IMR-90 (cell line): ENCODE results near the gene TMEM9. TPM values are rescaled to one million over a fixed set of nuclear protein-coding genes. Genes with fewer than 3 reads are reported as not detected.

Source experiments
- ATAC-seq: fragments of 200-7000 bp; cut with Tn5 transposase; 2 replicates; pipeline ENCODE4 v1.9.1; 2020; ENCODE audit warnings: low read depth, mild to moderate bottlenecking, moderate library complexity
- BruUV-seq: library from RNA; stranded (reverse); fragments of 400-500 nt; replicated peaks from 2 replicates; lab custom pipeline; 2021; lab: Mats Ljungman, UMichigan
- CTCF ChIA-PET: fragments of 300-600 bp; formaldehyde crosslinking; extraction: SDS; loops from one replicate; lab custom pipeline; 2021; ENCODE audit warnings: antibody characterized with exemption; lab: Yijun Ruan, JAX
- POLR2A ChIA-PET: fragments of 300-600 bp; sonication (Branson Sonifier 250); formaldehyde crosslinking; loops from one replicate; lab custom pipeline; 2022; ENCODE audit warnings: antibody characterized with exemption; ENCODE audit not compliant: unreplicated experiment; lab: Charles Lee
- DNase-seq: peaks from one replicate; pipeline ENCODE4 v3.0.0; 2013
- H2AFZ ChIP-seq: replicated peaks from 2 replicates; pipeline ENCODE3; 2013; ENCODE audit warnings: low read length, mild to moderate bottlenecking; ENCODE audit not compliant: poor library complexity
- H2AK5ac ChIP-seq: 2 replicates; pipeline ENCODE4 v1.6.1; 2013; ENCODE audit warnings: low read depth, low read length, inconsistent platforms
- H2AK9ac ChIP-seq: replicated peaks from 2 replicates; pipeline ENCODE3; 2013; ENCODE audit warnings: mild to moderate bottlenecking, low read depth, low read length, moderate library complexity; ENCODE audit not compliant: poor library complexity
- H2BK120ac ChIP-seq: 2 replicates; pipeline ENCODE4 v1.6.1; 2013; ENCODE audit warnings: low read depth, low read length, inconsistent platforms
- H2BK15ac ChIP-seq: 3 replicates; pipeline ENCODE4 v1.6.1; 2013; ENCODE audit warnings: low read depth, low read length, inconsistent platforms
- H2BK20ac ChIP-seq: 2 replicates; pipeline ENCODE4 v1.6.1; 2013; ENCODE audit warnings: low read depth, mild to moderate bottlenecking, inconsistent platforms, low read length, moderate library complexity
- H2BK5ac ChIP-seq: 2 replicates; pipeline ENCODE4 v1.6.1; 2013; ENCODE audit warnings: mild to moderate bottlenecking, low read depth, low read length, inconsistent platforms; ENCODE audit not compliant: poor library complexity, severe bottlenecking
- H3K14ac ChIP-seq: replicated peaks from 2 replicates; pipeline ENCODE4 v1.6.1; 2013; ENCODE audit warnings: low read depth, low read length, inconsistent platforms
- H3K18ac ChIP-seq: 2 replicates; pipeline ENCODE4 v1.6.1; 2013; ENCODE audit warnings: low read depth, low read length, control low read depth
- H3K23ac ChIP-seq: 2 replicates; pipeline ENCODE4 v1.6.1; 2013; ENCODE audit warnings: low read depth, low read length, inconsistent platforms
- H3K27ac ChIP-seq: 2 replicates; pipeline ENCODE4 v1.5.1; 2013; ENCODE audit warnings: mild to moderate bottlenecking, control low read depth, low read length; ENCODE audit not compliant: insufficient read depth
- H3K27me3 ChIP-seq: 2 replicates; pipeline ENCODE4 v1.6.1; 2013; ENCODE audit warnings: low read length; ENCODE audit not compliant: control insufficient read depth, insufficient read depth
- H3K36me3 ChIP-seq: 2 replicates; pipeline ENCODE4 v1.6.1; 2013; ENCODE audit warnings: low read length, mixed read lengths; ENCODE audit not compliant: control insufficient read depth, insufficient read depth
- H3K4ac ChIP-seq: 2 replicates; pipeline ENCODE4 v1.6.1; 2013; ENCODE audit warnings: low read depth, low read length, inconsistent platforms
- H3K4me1 ChIP-seq: 2 replicates; pipeline ENCODE4 v1.6.1; 2013; ENCODE audit warnings: low read length, mixed read lengths; ENCODE audit not compliant: control insufficient read depth, insufficient read depth
- H3K4me2 ChIP-seq: 2 replicates; pipeline ENCODE4 v1.6.1; 2013; ENCODE audit warnings: low read depth, mild to moderate bottlenecking, control low read depth, low read length, moderate library complexity
- H3K4me3 ChIP-seq: 2 replicates; pipeline ENCODE4 v1.5.1; 2013; ENCODE audit warnings: low read depth, mild to moderate bottlenecking, control low read depth, low read length, moderate library complexity; ENCODE audit not compliant: insufficient read depth
- H3K56ac ChIP-seq: 2 replicates; pipeline ENCODE4 v1.6.1; 2013; ENCODE audit warnings: low read length, inconsistent platforms; ENCODE audit not compliant: insufficient read depth; ENCODE audit errors: extremely low read depth
- H3K79me1 ChIP-seq, 2 experiments: 2 replicates each; pipeline ENCODE4 v1.6.1; 2013; ENCODE audit warnings: low read length in 2 of 2, inconsistent platforms in 1 of 2, low read depth in 1 of 2
- H3K9ac ChIP-seq: 2 replicates; pipeline ENCODE4 v1.6.1; 2013; ENCODE audit warnings: low read depth, low read length, control low read depth
- H3K9me1 ChIP-seq: 2 replicates; pipeline ENCODE4 v1.6.1; 2013; ENCODE audit warnings: low read length, inconsistent platforms; ENCODE audit not compliant: insufficient read depth
- H3K9me3 ChIP-seq: 2 replicates; pipeline ENCODE4 v1.6.1; 2013; ENCODE audit warnings: low read length; ENCODE audit not compliant: control insufficient read depth, insufficient read depth
- H4K20me1 ChIP-seq: 2 replicates; pipeline ENCODE4 v1.6.1; 2013; ENCODE audit warnings: low read length, inconsistent platforms; ENCODE audit not compliant: insufficient read depth
- H4K5ac ChIP-seq: 2 replicates; pipeline ENCODE4 v1.6.1; 2013; ENCODE audit warnings: mild to moderate bottlenecking, low read depth, low read length, control low read depth
- H4K8ac ChIP-seq, 2 experiments: 2 replicates each; pipeline ENCODE4 v1.6.1; 2013; ENCODE audit warnings: low read depth in 2 of 2, low read length in 2 of 2, control low read depth in 1 of 2, inconsistent platforms in 1 of 2
- H4K91ac ChIP-seq: 2 replicates; pipeline ENCODE4 v1.6.1; 2013; ENCODE audit warnings: low read depth, low read length, inconsistent platforms; ENCODE audit not compliant: insufficient read depth
- BHLHE40 ChIP-seq: fragments of 150-350 bp; IDR thresholded peaks from 2 replicates; pipeline ENCODE4 v1.6.1; 2016; ENCODE audit warnings: mild to moderate bottlenecking, low read depth, low read length
- CEBPB ChIP-seq: IDR thresholded peaks from 2 replicates; pipeline ENCODE4 v1.6.1; 2012; ENCODE audit warnings: low read depth, low read length, improper control_type of control experiment
- CHD1 ChIP-seq: IDR thresholded peaks from 2 replicates; pipeline ENCODE4 v1.6.1; 2012; ENCODE audit warnings: low read depth, low read length, improper control_type of control experiment
- FOS ChIP-seq: fragments of 150-350 bp; IDR thresholded peaks from 2 replicates; pipeline ENCODE4 v1.6.1; 2016; ENCODE audit warnings: low read depth, low read length
- MAFK ChIP-seq: IDR thresholded peaks from 2 replicates; pipeline ENCODE4 v1.6.1; 2012; ENCODE audit warnings: low read depth, low read length, improper control_type of control experiment
- MAZ ChIP-seq: IDR thresholded peaks from 2 replicates; pipeline ENCODE4 v1.6.1; 2012; ENCODE audit warnings: low read depth, mild to moderate bottlenecking, low read length, improper control_type of control experiment, moderate library complexity, borderline replicate concordance
- MXI1 ChIP-seq: IDR thresholded peaks from 2 replicates; pipeline ENCODE4 v1.6.1; 2012; ENCODE audit warnings: low read depth, mild to moderate bottlenecking, low read length, moderate library complexity, borderline replicate concordance
- NFE2L2 ChIP-seq: fragments of 150-350 bp; IDR thresholded peaks from 2 replicates; pipeline ENCODE4 v1.6.1; 2016; ENCODE audit warnings: low read depth, mild to moderate bottlenecking, low read length
- POLR2A ChIP-seq: IDR thresholded peaks from 2 replicates; pipeline ENCODE4 v1.6.1; 2012; ENCODE audit warnings: mild to moderate bottlenecking, low read depth, low read length
- RAD21 ChIP-seq: IDR thresholded peaks from 2 replicates; pipeline ENCODE4 v1.6.1; 2012; ENCODE audit warnings: low read length, improper control_type of control experiment
- RCOR1 ChIP-seq: IDR thresholded peaks from 2 replicates; pipeline ENCODE4 v1.6.1; 2012; ENCODE audit warnings: mild to moderate bottlenecking, low read length, improper control_type of control experiment; ENCODE audit not compliant: insufficient replicate concordance
- RFX5 ChIP-seq: IDR thresholded peaks from 2 replicates; pipeline ENCODE4 v1.8.0; 2012; ENCODE audit warnings: low read depth, mild to moderate bottlenecking, low read length, moderate library complexity
- SMC3 ChIP-seq: fragments of 150-350 bp; IDR thresholded peaks from 2 replicates; pipeline ENCODE4 v1.6.1; 2016; ENCODE audit warnings: low read depth, mild to moderate bottlenecking, antibody characterized with exemption, low read length, moderate library complexity
- WGBS, 2 experiments: methylation state at CpG; one replicate each; pipeline versions ENCODE4 v1.1.5 to v1.1.7; 2013; ENCODE audit warnings: missing lambda C conversion rate in 2 of 2; ENCODE audit not compliant: insufficient read length in 1 of 2; ENCODE audit errors: extremely low coverage in 2 of 2; 5-methylcytosine and 5-hydroxymethylcytosine counted together
- dilution Hi-C: fragments of 300-500 bp; cut with HindIII; formaldehyde crosslinking; loops from one replicate; pipeline ENCODE4 v1.14.3; 2018; ENCODE audit warnings: low sequenced_read_pairs; ENCODE audit not compliant: unreplicated experiment
- in situ Hi-C: fragments of 300-500 bp; cut with MboI; formaldehyde crosslinking; loops from 3 replicates; pipeline ENCODE4 v1.14.3; 2019; ENCODE audit warnings: low sequenced_read_pairs, inconsistent platforms, mixed read lengths
- intact Hi-C: fragments of 100-400 bp; cut with micrococcal nuclease; formaldehyde crosslinking; loops from 2 replicates; pipeline ENCODE4 v1.10.0; 2022
- polyA plus RNA-seq, 3 experiments: library from polyadenylated mRNA; depleted of rRNA; stranded (reverse); fragments of >200 nt; gene quantifications; 2 replicates each; pipeline ENCODE4 v1.2.3, GENCODE V29; 2012; ENCODE audit warnings: low replicate concordance in 1 of 3
- total RNA-seq: library from RNA; depleted of rRNA; stranded (reverse); fragments of >200 nt; gene quantifications from 2 replicates; pipeline ENCODE4 v1.2.3, GENCODE V29; 2012
- TF ChIP-seq, protein P1 (sequence below): fragments of 150-350 bp; IDR thresholded peaks from 2 replicates; pipeline ENCODE4 v1.6.1; 2016; ENCODE audit warnings: low read depth, mild to moderate bottlenecking, low read length, moderate library complexity, borderline replicate concordance
- TF ChIP-seq, protein P2 (sequence below): conservative IDR thresholded peaks from 2 replicates; pipeline ENCODE4 v1.5.1; 2012; ENCODE audit warnings: mild to moderate bottlenecking, low read depth, low read length, improper control_type of control experiment
- TF ChIP-seq, protein P3 (sequence below): fragments of 150-350 bp; IDR thresholded peaks from 2 replicates; pipeline ENCODE4 v1.6.1; 2017; ENCODE audit warnings: mild to moderate bottlenecking, antibody characterized with exemption, low read length, low read depth

Gene TMEM9
- total and polyA plus RNA-seq, 2 of the 4 experiments (the other 2 are of a cell fraction), result 76.7 to 107 TPM

DNA sequence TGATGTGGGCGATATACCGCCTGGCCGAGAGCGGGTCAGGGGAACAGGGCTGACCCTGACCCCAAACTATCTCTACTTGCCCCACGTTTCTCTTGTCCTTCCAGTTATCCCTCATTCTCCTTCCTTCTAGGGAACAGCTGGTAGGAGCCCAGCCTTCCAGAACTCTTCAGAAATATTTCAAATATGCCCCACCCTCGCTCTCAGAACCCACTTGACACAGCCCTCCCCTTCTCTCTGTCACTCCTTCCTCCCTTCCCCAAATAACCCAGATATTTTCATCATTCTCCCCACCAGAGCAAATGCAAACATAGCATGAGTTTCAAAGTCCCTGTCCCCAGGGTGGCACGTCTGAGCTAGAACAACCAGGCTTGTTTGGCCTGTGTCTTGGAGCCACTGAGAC is 43.1 kb downstream of the TMEM9 start:
- no peaks in the 10 kb centered on the region for H3K9me3 ChIP-seq
- peaks cover 60% of the 10 kb centered on the region for H3K27me3 ChIP-seq
- dilution Hi-C loops, result no loop called here
- in situ Hi-C loops, result no loop called here
- H4K8ac ChIP-seq, result no peak overlapping the region
- no peaks in the 10 kb centered on the region for H3K9me1 ChIP-seq
- no peak overlapping the region for H3K4me3 ChIP-seq
- DNase-seq (no peak), ATAC-seq (no peak)
- no peak overlapping the region for H4K91ac ChIP-seq
- ChIA-PET CTCF (no interaction called here), POLR2A (no interaction called here)
- H3K27ac ChIP-seq, result no peak overlapping the region
- H2AK5ac ChIP-seq, result no peak overlapping the region
- no peak overlapping the region for H3K18ac ChIP-seq
- intact Hi-C loops, result no loop called here
- H3K4ac ChIP-seq, result no peak overlapping the region
- H4K5ac ChIP-seq, result no peak overlapping the region
- no peak overlapping the region for H2BK15ac ChIP-seq
- no peak overlapping the region for H2BK5ac ChIP-seq
- H3K9ac ChIP-seq, result no peak overlapping the region
- no peak overlapping the region for H3K4me2 ChIP-seq
- no peak overlapping the region for H3K56ac ChIP-seq
- H2AFZ ChIP-seq, result no peak overlapping the region
- no peak overlapping the region for H3K23ac ChIP-seq
- H4K20me1 ChIP-seq, result no peaks in the 10 kb centered on the region
- no peak overlapping the region for H3K14ac ChIP-seq
- no peak overlapping the region for H2BK120ac ChIP-seq
- no TSS peak for BruUV-seq
- TF ChIP-seq, protein P1, sequence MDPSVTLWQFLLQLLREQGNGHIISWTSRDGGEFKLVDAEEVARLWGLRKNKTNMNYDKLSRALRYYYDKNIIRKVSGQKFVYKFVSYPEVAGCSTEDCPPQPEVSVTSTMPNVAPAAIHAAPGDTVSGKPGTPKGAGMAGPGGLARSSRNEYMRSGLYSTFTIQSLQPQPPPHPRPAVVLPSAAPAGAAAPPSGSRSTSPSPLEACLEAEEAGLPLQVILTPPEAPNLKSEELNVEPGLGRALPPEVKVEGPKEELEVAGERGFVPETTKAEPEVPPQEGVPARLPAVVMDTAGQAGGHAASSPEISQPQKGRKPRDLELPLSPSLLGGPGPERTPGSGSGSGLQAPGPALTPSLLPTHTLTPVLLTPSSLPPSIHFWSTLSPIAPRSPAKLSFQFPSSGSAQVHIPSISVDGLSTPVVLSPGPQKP, result no peak
- no peak for TF ChIP-seq BHLHE40
- no peak for TF ChIP-seq CEBPB
- TF ChIP-seq CHD1, result no peak
- no peak for TF ChIP-seq MXI1
- TF ChIP-seq, protein P2, sequence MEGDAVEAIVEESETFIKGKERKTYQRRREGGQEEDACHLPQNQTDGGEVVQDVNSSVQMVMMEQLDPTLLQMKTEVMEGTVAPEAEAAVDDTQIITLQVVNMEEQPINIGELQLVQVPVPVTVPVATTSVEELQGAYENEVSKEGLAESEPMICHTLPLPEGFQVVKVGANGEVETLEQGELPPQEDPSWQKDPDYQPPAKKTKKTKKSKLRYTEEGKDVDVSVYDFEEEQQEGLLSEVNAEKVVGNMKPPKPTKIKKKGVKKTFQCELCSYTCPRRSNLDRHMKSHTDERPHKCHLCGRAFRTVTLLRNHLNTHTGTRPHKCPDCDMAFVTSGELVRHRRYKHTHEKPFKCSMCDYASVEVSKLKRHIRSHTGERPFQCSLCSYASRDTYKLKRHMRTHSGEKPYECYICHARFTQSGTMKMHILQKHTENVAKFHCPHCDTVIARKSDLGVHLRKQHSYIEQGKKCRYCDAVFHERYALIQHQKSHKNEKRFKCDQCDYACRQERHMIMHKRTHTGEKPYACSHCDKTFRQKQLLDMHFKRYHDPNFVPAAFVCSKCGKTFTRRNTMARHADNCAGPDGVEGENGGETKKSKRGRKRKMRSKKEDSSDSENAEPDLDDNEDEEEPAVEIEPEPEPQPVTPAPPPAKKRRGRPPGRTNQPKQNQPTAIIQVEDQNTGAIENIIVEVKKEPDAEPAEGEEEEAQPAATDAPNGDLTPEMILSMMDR, result no peak
- TF ChIP-seq, protein P3, sequence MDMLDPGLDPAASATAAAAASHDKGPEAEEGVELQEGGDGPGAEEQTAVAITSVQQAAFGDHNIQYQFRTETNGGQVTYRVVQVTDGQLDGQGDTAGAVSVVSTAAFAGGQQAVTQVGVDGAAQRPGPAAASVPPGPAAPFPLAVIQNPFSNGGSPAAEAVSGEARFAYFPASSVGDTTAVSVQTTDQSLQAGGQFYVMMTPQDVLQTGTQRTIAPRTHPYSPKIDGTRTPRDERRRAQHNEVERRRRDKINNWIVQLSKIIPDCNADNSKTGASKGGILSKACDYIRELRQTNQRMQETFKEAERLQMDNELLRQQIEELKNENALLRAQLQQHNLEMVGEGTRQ, result no peak
- TF ChIP-seq RFX5, result no peak
- no peak for TF ChIP-seq RAD21
- TF ChIP-seq SMC3, result no peak
- no peak for TF ChIP-seq MAFK
- TF ChIP-seq NFE2L2, result no peak
- no peak for TF ChIP-seq RCOR1
- no peak for TF ChIP-seq POLR2A
- TF ChIP-seq FOS, result no peak
- no peak for TF ChIP-seq MAZ
- WGBS, 2 experiments, result 21% methylated on average over 3 of the region's 7 CpGs; no CpG with 5 or more reads in 1 of the 2 experiments
- no peaks in the 10 kb centered on the region for H3K79me1 ChIP-seq
- H3K36me3 ChIP-seq, result no peaks in the 10 kb centered on the region
- no peak overlapping the region for H2BK20ac ChIP-seq
- H3K4me1 ChIP-seq, result peaks cover 2% of the 10 kb centered on the region; the same call in 1 of the 2 replicates
- no peak overlapping the region for H2AK9ac ChIP-seq
